Epithelial cell of proximal tubule (primary cell): ENCODE data around the gene FBLN1. TPM values are rescaled to one million over a fixed set of nuclear protein-coding genes. Genes with fewer than 3 reads are reported as not detected.
"Not testable (repeated sequence)": the region's sequence is repeated elsewhere in the genome, so short reads cannot be mapped to it uniquely, and the experiment has no call there.

Experiments used
- DNase-seq: peaks from one replicate; pipeline ENCODE4 v3.0.0-alpha.2; 2011; ENCODE audit warnings: low read depth
- H3K4me3 ChIP-seq: 2 replicates; pipeline ENCODE4 v1.5.1; 2011; ENCODE audit warnings: low read depth, mild to moderate bottlenecking, low read length
- total RNA-seq: library from RNA; depleted of rRNA; stranded (reverse); fragments of >200 nt; gene quantifications from 2 replicates; pipeline ENCODE4 v1.2.3, GENCODE V29; 2015
- TF ChIP-seq, protein P1 (sequence below): conservative IDR thresholded peaks from 2 replicates; pipeline ENCODE4 v1.5.1; 2012; ENCODE audit warnings: low read depth, mild to moderate bottlenecking, low read length

Gene FBLN1
- total RNA-seq, 1 donor from 2014 or later: 58.5 TPM

DNA sequence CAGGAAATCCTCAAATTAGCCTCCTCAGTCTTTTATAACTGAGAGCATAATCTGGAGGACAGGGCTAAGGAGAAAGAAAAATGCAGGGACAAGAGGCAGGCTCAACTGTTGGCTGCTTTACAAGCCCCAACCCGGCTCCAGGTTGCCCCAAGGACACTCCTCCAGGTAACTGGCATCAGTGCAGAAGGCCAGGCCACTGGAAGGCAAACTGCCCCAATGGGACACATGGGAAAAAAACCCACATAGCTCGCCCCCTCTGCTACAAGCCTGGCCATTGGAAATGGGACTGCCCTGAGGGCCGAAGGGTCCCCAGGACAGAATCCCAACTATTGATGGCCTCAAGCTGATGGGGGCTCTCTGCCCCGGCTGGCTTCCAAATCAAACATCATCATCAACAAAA, 17.9 kb upstream of the FBLN1 start:
- TF ChIP-seq, protein P1, sequence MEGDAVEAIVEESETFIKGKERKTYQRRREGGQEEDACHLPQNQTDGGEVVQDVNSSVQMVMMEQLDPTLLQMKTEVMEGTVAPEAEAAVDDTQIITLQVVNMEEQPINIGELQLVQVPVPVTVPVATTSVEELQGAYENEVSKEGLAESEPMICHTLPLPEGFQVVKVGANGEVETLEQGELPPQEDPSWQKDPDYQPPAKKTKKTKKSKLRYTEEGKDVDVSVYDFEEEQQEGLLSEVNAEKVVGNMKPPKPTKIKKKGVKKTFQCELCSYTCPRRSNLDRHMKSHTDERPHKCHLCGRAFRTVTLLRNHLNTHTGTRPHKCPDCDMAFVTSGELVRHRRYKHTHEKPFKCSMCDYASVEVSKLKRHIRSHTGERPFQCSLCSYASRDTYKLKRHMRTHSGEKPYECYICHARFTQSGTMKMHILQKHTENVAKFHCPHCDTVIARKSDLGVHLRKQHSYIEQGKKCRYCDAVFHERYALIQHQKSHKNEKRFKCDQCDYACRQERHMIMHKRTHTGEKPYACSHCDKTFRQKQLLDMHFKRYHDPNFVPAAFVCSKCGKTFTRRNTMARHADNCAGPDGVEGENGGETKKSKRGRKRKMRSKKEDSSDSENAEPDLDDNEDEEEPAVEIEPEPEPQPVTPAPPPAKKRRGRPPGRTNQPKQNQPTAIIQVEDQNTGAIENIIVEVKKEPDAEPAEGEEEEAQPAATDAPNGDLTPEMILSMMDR: no peak
- H3K4me3 ChIP-seq: no peak overlapping the region
- DNase-seq: no peak

DNA sequence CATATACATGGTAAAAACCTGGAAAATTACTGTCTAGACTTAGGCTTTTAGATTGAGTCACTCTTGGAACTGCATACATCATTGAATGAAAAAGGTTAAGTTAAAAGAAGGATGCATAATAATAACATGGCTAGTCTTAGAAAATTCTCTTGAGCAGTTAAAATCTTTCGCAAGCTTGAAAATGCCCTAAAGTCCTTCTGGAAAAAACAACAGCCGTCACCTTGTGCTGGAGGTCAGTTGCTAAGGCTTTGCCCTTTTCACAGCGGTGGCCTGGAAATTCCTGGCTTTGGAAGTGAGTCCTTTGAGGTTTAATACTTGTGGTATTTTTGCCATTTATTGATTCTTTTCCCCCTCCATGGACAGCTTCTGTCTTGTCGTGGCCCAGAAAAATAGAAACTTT, 17.4 kb upstream of the FBLN1 start:
- no peak overlapping the region for H3K4me3 ChIP-seq
- DNase-seq: no peak
- TF ChIP-seq, protein P1: no peak

DNA sequence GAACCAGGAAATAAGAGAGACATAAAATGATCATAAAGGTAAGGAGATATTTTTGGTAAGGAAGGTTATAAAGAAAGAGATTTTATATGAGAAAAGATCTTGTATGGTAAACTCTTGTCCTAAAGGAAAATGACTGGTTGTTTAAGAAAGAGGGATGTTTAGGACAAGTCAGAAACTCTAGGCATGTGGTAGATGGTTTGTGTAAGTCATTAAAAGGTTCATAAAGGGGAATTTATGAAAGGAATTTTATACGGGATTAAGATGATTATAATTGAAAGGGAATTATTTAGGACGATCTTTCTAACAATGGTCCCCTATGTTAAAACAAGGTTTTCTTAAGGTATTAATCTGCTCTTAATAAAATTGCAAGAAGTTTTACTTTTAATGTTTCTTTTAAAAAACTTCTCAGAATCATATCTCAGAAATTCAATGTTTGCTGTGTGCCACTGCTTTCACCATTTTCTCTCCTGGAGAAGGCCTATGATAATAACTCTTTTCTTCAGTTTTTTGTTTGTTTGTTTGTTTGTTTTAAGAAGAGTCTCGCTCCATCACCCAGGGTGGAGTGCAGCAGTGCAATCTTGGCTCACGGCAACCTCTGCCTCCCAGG, 13.8 kb upstream of the FBLN1 start:
- no peak for DNase-seq
- TF ChIP-seq, protein P1: no peak
- H3K4me3 ChIP-seq: no peak overlapping the region

DNA sequence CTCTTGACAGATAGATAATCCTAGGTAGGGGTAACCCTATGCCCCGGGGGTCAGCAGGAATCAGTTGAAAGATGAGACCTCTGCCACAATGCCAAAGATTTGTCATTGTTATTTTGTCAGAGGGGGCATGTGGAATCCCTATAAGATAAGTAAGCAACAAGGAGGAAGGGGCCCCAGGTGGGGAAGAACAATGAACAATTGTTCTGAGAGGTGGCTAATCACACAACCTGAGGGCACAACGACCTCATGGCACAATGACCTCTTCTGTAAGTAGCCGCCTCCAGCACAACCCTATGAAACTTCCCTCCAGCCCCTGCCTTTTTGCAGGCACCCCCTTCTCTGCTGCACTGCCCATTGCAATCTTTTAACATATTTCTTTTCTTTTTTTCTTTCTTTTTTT, 11.8 kb upstream of the FBLN1 start:
- H3K4me3 ChIP-seq: no peak overlapping the region
- no peak for DNase-seq
- TF ChIP-seq, protein P1: no peak

DNA sequence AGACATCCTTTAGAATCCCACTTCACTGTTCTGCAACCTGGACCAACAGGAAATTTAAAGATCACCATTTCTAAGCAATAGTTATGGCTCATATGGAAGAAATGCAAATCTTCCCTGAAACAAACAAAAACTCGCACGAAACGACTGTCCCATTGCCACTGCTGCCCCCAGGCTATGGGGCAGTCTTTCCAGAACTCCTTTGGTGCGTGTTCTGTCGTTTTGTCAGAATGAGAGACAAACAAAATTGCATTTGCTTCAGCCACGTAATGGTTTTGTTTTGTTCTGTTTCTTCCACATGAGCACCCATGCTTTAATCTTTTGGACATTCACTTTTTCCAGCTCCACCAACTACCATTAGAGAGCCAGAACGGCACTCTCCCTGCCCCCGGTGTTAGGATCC, 10.8 kb upstream of the FBLN1 start:
- TF ChIP-seq, protein P1: no peak
- no peak overlapping the region for H3K4me3 ChIP-seq
- DNase-seq: no peak

DNA sequence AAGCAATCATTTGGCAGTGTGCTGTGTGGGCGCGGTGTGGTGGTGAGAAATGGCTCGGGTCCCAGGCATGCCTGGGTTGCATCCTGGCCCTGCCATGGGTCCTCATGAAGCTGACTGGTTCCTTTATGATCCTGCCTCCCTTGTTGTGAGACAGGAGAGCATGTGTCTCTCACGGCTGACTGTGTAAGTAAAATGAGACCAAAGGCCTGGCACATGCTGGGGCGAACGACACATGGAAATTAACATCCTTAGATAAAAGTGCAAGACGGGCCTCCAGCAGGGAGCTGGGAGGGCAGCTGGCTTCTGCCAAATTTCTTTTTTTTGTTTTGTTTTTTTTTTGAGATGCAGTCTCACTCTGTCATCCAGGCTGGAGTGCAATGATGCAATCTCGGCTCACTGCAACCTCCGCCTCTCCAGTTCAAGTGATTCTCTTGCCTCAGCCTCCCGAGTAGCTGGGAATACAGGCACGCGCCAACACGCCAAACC, 9.4 kb upstream of the FBLN1 start:
- TF ChIP-seq, protein P1: no peak
- no peak for DNase-seq
- H3K4me3 ChIP-seq: no peak overlapping the region

DNA sequence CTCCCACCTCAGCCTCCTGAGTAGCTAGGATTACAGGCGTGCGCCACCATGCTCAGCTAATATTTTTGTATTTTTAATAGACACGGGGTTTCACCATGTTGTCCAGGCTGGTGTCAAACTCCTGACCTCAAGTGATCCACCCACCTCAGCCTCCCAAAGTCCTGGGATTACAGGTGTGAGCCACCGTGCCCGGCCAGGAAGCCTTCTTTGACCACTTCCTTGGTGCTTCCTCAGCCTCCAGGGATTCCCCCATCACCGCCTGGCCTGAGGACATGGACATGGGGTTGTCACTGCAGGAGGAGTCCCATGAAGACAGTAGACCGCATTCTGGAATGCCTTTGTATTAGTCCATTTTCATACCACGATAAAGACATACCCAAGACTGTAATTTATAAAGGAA, 8.4 kb upstream of the FBLN1 start:
- not testable (repeated sequence) for DNase-seq, H3K4me3 ChIP-seq

DNA sequence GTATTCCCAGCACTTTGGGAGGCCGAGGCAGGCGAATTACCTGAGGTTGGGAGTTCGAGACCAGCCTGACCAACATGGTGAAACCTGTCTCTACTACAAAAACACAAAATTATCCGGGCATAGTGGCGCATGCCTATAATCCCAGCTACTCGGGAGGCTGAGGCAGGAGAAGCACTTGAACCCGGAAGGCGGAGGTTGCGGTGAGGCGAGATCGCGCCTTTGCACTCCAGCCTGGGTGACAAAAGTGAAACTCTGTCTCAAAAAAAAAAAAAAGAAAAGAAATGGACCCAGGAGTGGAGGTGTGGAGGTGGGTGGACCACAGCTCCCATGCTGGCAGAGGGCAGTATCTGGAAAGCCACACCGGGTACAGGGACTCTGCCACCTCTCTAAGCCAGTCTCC, 7.1 kb upstream of the FBLN1 start:
- H3K4me3 ChIP-seq, DNase-seq: not testable (repeated sequence)
